ENCODE data around the gene PSMB4. TPM values are rescaled to one million over a fixed set of nuclear protein-coding genes. Genes with fewer than 3 reads are reported as not detected.
A peak's percentile ranks its signal among the peaks of the same experiment; 100 is the strongest.

Gene PSMB4
- total RNA-seq, 1 experiment from 2014 or later, result 411 TPM

DNA sequence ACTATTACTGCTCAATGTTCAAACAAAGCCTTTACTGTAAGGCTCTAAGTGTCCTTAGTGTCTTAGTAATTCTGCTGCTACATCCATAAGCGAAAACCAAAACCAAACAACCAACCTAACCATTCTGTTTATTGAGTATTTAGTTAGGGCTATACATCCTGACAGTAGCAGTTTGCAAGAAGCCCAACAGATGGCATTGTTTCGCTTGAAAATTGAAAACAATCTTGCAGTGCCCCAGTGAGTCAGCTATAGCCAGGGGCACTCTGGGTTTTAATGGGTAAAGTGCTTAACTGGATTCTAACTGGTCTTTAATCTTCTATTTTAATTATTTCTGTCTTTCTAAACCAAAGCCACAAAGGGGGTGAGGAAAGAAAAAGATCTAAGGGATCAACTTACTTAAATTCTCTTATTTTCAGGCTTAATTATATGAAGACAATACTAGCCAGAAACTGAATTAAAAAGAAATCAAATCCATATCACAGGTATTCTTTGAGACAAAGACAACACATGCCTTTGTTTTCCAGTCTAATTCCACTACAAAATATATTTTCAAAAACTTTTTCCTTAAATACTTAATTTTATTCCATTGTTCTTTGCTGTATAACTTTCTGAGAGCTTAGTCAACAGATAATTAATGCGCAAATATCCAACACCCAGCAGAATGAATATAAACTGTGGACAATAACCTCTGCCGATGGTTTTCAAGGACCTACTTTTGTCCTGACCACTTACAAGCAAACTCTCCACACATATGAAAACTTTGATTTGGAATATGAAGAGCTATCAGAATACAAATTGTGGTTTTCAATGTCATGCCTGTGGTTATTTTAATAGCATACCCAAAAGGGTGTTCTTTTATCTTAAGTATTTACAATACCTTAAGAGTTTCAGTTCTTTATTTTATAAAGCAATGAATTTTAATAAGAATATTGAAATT, 44.7 kb downstream of the PSMB4 start:
- CTCF ChIA-PET, result interaction anchor here (0.6 to 1.5 kb wide), 7 partner anchors 67 to 393 kb away, joined by 3 to 8 read pairs (median 5); partner anchors contain the start of genes CGN and TUFT1
- Mint-ChIP-seq H3K4me1 (ENCODE audit: low read depth, unreplicated experiment) (peaks cover 8% of the 10 kb centered on the region), H3K27ac (ENCODE audit: unreplicated experiment) (peak overlapping the region; percentile 9), H3K36me3 (ENCODE audit: insufficient read depth, unreplicated experiment) (peaks cover 18% of the 10 kb centered on the region), H3K4me3 (ENCODE audit: low read depth, unreplicated experiment) (no peak overlapping the region), H3K9me3 (ENCODE audit: low read depth, unreplicated experiment) (no peaks in the 10 kb centered on the region), H3K27me3 (ENCODE audit: unreplicated experiment) (no peaks in the 10 kb centered on the region)
- peak; percentile 76 for DNase-seq
- TF ChIP-seq CTCF (IDR thresholded peaks at IDR 0.05; ENCODE audit: unreplicated experiment), result peak; percentile 64
- intact Hi-C loops (cut with micrococcal nuclease; ENCODE audit: unreplicated experiment), result loop anchor here (1.0 to 5.0 kb wide), 3 partner anchors 69 to 293 kb away; no protein-coding TSS in a partner anchor
- BruUV-seq (replicated peaks), result no TSS peak

GRCh38 chr1:151444783-151445177, 45.4 kb downstream of the PSMB4 start:
- Mint-ChIP-seq H3K27me3 (ENCODE audit: unreplicated experiment) (no peaks in the 10 kb centered on the region), H3K27ac (ENCODE audit: unreplicated experiment) (peak overlapping the region; percentile 9), H3K4me1 (ENCODE audit: low read depth, unreplicated experiment) (peaks cover 8% of the 10 kb centered on the region), H3K9me3 (ENCODE audit: low read depth, unreplicated experiment) (no peaks in the 10 kb centered on the region), H3K36me3 (ENCODE audit: insufficient read depth, unreplicated experiment) (peaks cover 18% of the 10 kb centered on the region), H3K4me3 (ENCODE audit: low read depth, unreplicated experiment) (no peak overlapping the region)
- no peak for TF ChIP-seq CTCF (IDR thresholded peaks at IDR 0.05; ENCODE audit: unreplicated experiment)
- no peak for DNase-seq
- CTCF ChIA-PET, result interaction anchor here (1.4 to 1.5 kb wide), 2 partner anchors 69 to 290 kb away, joined by 5 read pairs; no protein-coding TSS in a partner anchor
- intact Hi-C loops (cut with micrococcal nuclease; ENCODE audit: unreplicated experiment), result loop anchor here (1.0 to 5.0 kb wide), 3 partner anchors 69 to 293 kb away; no protein-coding TSS in a partner anchor
- no TSS peak for BruUV-seq (replicated peaks)

DNA sequence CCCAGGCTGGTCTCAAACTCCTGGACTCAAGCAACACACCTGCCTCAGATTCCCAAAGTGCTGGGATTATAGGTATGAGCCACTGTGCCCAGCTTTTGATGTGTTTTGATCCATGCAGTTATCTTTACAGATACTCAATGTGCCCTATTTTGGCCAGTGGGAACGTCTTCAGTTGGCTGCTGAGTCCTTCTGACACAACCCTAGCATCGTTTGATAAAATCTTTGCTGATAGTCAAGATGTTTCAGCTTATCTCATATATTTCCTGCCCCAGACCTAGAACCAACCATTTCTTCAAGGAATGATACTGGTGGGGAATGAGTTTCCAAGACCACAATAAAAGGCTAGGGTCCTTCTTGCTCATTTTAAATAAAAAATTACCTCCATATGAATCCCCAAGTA, 48.3 kb downstream of the PSMB4 start:
- intact Hi-C loops (cut with micrococcal nuclease; ENCODE audit: unreplicated experiment), result no loop called here
- Mint-ChIP-seq H3K27me3 (ENCODE audit: unreplicated experiment) (no peaks in the 10 kb centered on the region), H3K4me1 (ENCODE audit: low read depth, unreplicated experiment) (peaks cover 8% of the 10 kb centered on the region), H3K4me3 (ENCODE audit: low read depth, unreplicated experiment) (no peak overlapping the region), H3K36me3 (ENCODE audit: insufficient read depth, unreplicated experiment) (peaks cover 7% of the 10 kb centered on the region), H3K9me3 (ENCODE audit: low read depth, unreplicated experiment) (no peaks in the 10 kb centered on the region), H3K27ac (ENCODE audit: unreplicated experiment) (no peak overlapping the region)
- no TSS peak for BruUV-seq (replicated peaks)
- CTCF ChIA-PET, result interaction anchor here (0.7 kb wide), 2 partner anchors 63 to 97 kb away, joined by 6 to 7 read pairs; no protein-coding TSS in a partner anchor
- no peak for TF ChIP-seq CTCF (IDR thresholded peaks at IDR 0.05; ENCODE audit: unreplicated experiment)
- DNase-seq, result no peak

Other genes with a start within 250 kb of the PSMB4 start
- not detected in 2 replicates for gene TNFAIP8L2, start 242.9 kb upstream of the PSMB4 start, total RNA-seq (2022)
- gene LYSMD1, start 233.7 kb upstream of the PSMB4 start, total RNA-seq (2022), result 7.6 and 9.7 TPM in 2 replicates
- 47.3 and 49.8 TPM in 2 replicates for gene SCNM1, start 233.4 kb upstream of the PSMB4 start, total RNA-seq (2022)
- gene TMOD4, start 223.6 kb upstream of the PSMB4 start, total RNA-seq (2022), result 1.6 and 2.1 TPM in 2 replicates
- gene VPS72, start 209.4 kb upstream of the PSMB4 start, total RNA-seq (2022), result 91.4 and 111 TPM in 2 replicates
- 86.6 and 96.2 TPM in 2 replicates for gene PIP5K1A, start 201.0 kb upstream of the PSMB4 start, total RNA-seq (2022)
- gene PSMD4, start 144.8 kb upstream of the PSMB4 start, total RNA-seq (2022), result 302 and 325 TPM in 2 replicates
- gene ZNF687, start 117.3 kb upstream of the PSMB4 start, total RNA-seq (2022), result 42.9 and 43.4 TPM in 2 replicates
- 50.7 and 57.6 TPM in 2 replicates for gene PI4KB, start 72.2 kb upstream of the PSMB4 start, total RNA-seq (2022)
- gene RFX5, start 52.3 kb upstream of the PSMB4 start, total RNA-seq (2022), result 82.4 and 88.1 TPM in 2 replicates
- gene SELENBP1, start 26.9 kb upstream of the PSMB4 start, total RNA-seq (2022), result 7.8 and 9.8 TPM in 2 replicates
- gene POGZ, start 59.9 kb downstream of the PSMB4 start, total RNA-seq (2022), result 118 and 128 TPM in 2 replicates
- gene CGN, start 111.8 kb downstream of the PSMB4 start, total RNA-seq (2022), result 113 and 131 TPM in 2 replicates
- 31.4 and 34.3 TPM in 2 replicates for gene TUFT1, start 140.7 kb downstream of the PSMB4 start, total RNA-seq (2022)
- gene SNX27, start 212.5 kb downstream of the PSMB4 start, total RNA-seq (2022), result 52.4 and 57.1 TPM in 2 replicates

Data from Calu3 (cell line).